Ascending aorta (tissue), 2 donors: ENCODE measurements around the gene GOLPH3. TPM values are rescaled to one million over a fixed set of nuclear protein-coding genes. Genes with fewer than 3 reads are reported as not detected.

Source experiments
- DNase-seq, 2 donors: peaks; one replicate each; pipeline ENCODE4 v3.0.0-alpha.2; 2019; ENCODE audit warnings: low spot score in 2 of 2
- H3K27ac ChIP-seq, 2 donors: fragments of 200-600 bp; sonication (generic); one replicate each; pipeline ENCODE4 v1.5.1; 2016 to 2017; ENCODE audit warnings: mild to moderate bottlenecking in 1 of 2
- H3K27me3 ChIP-seq: fragments of 200-600 bp; sonication (generic); one replicate; pipeline ENCODE4 v1.5.1; 2017
- H3K36me3 ChIP-seq, 2 donors: fragments of 200-600 bp; sonication (generic); one replicate each; pipeline ENCODE4 v1.5.1; 2016
- H3K4me1 ChIP-seq, 2 donors: fragments of 200-600 bp; sonication (generic); one replicate each; pipeline ENCODE4 v1.5.1; 2016 to 2017; ENCODE audit warnings: mild to moderate bottlenecking in 1 of 2
- H3K4me3 ChIP-seq, 2 donors: fragments of 200-600 bp; sonication (generic); one replicate each; pipeline ENCODE4 v1.5.1; 2016 to 2017; ENCODE audit warnings: mild to moderate bottlenecking in 1 of 2
- H3K9me3 ChIP-seq, 2 donors: fragments of 200-600 bp; sonication (generic); one replicate each; pipeline ENCODE4 v1.5.1; 2016
- intact Hi-C: fragments of 100-400 bp; cut with DNase I; formaldehyde crosslinking; loops from one replicate; pipeline ENCODE4 v1.15.1; 2023
- total RNA-seq: library from RNA; depleted of rRNA; stranded (reverse); fragments of >200 nt; gene quantifications from one replicate; pipeline ENCODE4 v1.1.0, GENCODE V29; 2016
- TF ChIP-seq, protein P1 (sequence below), 3 experiments: fragments of 200-600 bp in 2 of 3; fragments of 450-650 bp in 1 of 3; sonication (generic) in 2 of 3; IDR thresholded peaks; one replicate each; pipeline ENCODE4 v1.5.1; 2016 to 2019; ENCODE audit warnings: antibody characterized with exemption in 3 of 3, mild to moderate bottlenecking in 1 of 3, moderate library complexity in 1 of 3

The GOLPH3 gene
- total RNA-seq, 1 donor from 2014 or later, result 171 TPM

DNA sequence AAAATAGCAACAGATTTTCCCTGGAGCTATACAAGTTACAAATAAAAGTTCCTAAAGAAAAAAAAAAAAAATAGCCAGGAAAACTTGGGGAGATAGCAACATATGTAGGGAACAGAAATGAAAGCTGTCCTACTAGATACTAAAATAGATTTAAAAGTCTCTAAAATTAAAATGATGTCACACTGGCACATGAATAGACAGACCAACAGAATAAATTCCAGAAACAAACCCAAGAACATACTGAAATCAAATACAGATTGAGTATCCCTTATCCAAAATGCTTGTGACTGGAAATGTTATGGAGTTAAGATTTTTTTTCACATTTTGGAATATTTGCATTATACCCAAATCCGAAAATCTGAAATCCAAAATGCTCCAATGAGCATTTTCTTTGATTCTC, 23.8 kb downstream of the GOLPH3 start:
- TF ChIP-seq, protein P1, sequence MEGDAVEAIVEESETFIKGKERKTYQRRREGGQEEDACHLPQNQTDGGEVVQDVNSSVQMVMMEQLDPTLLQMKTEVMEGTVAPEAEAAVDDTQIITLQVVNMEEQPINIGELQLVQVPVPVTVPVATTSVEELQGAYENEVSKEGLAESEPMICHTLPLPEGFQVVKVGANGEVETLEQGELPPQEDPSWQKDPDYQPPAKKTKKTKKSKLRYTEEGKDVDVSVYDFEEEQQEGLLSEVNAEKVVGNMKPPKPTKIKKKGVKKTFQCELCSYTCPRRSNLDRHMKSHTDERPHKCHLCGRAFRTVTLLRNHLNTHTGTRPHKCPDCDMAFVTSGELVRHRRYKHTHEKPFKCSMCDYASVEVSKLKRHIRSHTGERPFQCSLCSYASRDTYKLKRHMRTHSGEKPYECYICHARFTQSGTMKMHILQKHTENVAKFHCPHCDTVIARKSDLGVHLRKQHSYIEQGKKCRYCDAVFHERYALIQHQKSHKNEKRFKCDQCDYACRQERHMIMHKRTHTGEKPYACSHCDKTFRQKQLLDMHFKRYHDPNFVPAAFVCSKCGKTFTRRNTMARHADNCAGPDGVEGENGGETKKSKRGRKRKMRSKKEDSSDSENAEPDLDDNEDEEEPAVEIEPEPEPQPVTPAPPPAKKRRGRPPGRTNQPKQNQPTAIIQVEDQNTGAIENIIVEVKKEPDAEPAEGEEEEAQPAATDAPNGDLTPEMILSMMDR (IDR thresholded peaks at IDR 0.05), result no peak
- H3K27ac ChIP-seq, result no peak overlapping the region
- H3K4me1 ChIP-seq, result peaks cover 0 to 29% of the 10 kb centered on the region in 2 donors
- DNase-seq, result no peak
- intact Hi-C loops, result no loop called here
- H3K9me3 ChIP-seq, result no peaks in the 10 kb centered on the region
- no peaks in the 10 kb centered on the region for H3K27me3 ChIP-seq
- H3K36me3 ChIP-seq, result no peaks in the 10 kb centered on the region
- no peak overlapping the region for H3K4me3 ChIP-seq

DNA sequence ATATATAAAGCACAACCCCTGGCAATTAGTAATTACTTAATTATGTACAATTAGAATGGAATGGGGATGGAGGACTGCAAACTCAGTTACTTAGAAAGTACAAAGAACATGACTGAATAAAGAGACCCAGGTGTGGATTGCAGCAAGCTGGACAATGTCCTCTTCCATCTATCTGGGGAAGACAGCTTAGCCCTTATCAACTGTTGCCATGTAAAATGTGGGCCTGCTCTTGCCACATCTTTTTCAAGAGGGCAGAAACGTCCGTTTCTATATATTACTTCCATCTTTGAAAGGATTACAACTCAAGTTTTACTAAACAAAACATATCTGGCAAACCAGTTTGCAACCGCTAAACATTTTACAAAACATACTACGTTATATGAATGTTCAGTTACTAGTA, 26.2 kb downstream of the GOLPH3 start:
- intact Hi-C loops, result no loop called here
- Histone ChIP-seq H3K27me3 (no peaks in the 10 kb centered on the region), H3K4me1 (peaks cover 0 to 32% of the 10 kb centered on the region in 2 donors), H3K27ac (no peak overlapping the region), H3K9me3 (no peaks in the 10 kb centered on the region), H3K4me3 (no peak overlapping the region), H3K36me3 (no peaks in the 10 kb centered on the region)
- TF ChIP-seq, protein P1 (IDR thresholded peaks at IDR 0.05), result no peak
- no peak for DNase-seq

DNA sequence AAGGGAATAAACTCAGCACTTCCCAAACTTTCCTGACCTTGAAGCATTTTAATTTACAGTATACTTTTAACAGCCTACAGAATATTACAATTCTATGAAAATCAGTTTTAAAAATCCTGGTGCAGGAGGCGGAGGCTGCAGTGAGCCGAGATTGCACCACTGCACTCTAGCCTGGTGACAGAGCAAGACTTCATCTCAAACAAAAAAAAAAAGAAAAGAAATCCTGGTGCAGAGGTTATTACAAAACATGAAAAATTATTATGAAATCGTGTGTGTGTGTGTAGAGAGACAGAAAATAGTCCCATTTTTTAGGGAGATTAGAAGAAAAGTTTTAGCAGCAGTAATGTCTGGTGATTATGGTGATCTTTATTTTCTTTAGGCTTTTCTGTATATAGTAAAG, 26.9 kb downstream of the GOLPH3 start:
- intact Hi-C loops, result no loop called here
- TF ChIP-seq, protein P1 (IDR thresholded peaks at IDR 0.05), result no peak
- no peak overlapping the region for H3K4me3 ChIP-seq
- H3K36me3 ChIP-seq, result no peaks in the 10 kb centered on the region
- DNase-seq, result no peak
- H3K9me3 ChIP-seq, result no peaks in the 10 kb centered on the region
- no peaks in the 10 kb centered on the region for H3K27me3 ChIP-seq
- H3K4me1 ChIP-seq, result peaks cover 0 to 25% of the 10 kb centered on the region in 2 donors
- no peak overlapping the region for H3K27ac ChIP-seq

DNA sequence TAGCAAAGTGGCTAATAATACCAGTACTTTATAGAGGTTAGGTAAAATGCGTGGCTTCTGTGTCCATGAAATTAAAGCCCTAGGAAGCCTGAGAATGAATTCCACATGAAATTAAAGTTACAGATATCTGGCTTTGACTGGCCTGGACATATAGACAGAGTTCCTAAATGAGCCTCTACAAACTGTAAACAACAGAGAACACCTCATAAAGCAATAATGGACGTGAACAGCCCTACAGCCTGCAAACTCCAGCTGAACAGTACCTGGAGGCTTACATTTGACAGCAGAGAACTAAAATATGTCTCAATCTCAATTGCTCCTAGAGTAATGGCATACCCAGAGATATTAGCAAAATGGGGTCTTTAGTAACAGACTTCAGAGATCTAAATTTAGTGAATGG, 28.7 kb downstream of the GOLPH3 start:
- TF ChIP-seq, protein P1 (IDR thresholded peaks at IDR 0.05), result no peak
- Histone ChIP-seq H3K4me3 (no peak overlapping the region), H3K27me3 (no peaks in the 10 kb centered on the region), H3K9me3 (no peaks in the 10 kb centered on the region), H3K27ac (no peak overlapping the region), H3K36me3 (no peaks in the 10 kb centered on the region), H3K4me1 (peaks cover 0 to 21% of the 10 kb centered on the region in 2 donors)
- intact Hi-C loops, result no loop called here
- no peak for DNase-seq

DNA sequence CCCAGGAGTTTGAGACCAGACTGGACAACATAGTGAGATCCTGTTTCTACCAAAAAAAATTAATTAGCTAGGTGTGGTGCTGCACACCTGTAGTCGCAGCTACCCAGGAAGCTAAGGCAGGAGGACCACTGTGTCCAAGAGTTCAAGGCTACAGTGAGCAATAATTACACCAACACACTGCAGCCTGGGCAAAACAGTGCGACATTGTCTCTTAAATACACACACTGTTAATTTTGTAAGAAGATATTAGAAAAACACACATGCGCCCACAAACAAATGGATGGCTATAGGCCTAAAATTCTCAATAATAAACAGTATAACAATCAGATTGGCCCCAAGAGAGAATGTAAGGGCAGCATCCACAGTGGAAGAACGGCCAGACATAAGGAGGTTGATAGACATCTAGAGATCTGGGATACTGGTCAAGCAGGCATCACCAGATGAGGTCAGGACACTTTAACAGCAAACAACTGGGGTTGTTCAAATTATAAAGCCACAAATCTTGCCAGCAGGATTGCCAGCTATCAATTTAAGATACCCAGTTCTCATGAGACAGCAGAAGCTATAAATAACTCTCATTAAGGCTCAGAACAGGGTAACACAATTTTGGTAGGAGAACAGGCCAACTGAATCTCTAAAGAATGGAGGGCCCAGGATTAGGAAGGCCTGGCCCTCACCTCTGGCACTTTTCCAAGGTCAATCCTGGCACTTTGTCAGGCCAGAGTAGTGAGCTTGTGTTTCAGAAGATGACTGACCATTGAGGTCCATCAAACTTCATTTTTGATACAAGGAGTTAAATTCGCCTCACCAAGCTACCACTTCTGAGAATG, 29.5 kb downstream of the GOLPH3 start:
- H3K36me3 ChIP-seq, result no peaks in the 10 kb centered on the region

More for the DNA sequence above, 29.5 kb downstream of the GOLPH3 start:
- DNase-seq, result no peak
- Histone ChIP-seq H3K4me1 (peaks cover 0 to 20% of the 10 kb centered on the region in 2 donors), H3K9me3 (no peaks in the 10 kb centered on the region), H3K27me3 (no peaks in the 10 kb centered on the region), H3K4me3 (no peak overlapping the region), H3K27ac (no peak overlapping the region)
- TF ChIP-seq, protein P1 (IDR thresholded peaks at IDR 0.05), result no peak
- intact Hi-C loops, result no loop called here
